ENCODE results near the gene SMARCA1.
"Not testable (repeated sequence)": the region's sequence is repeated elsewhere in the genome, so short reads cannot be mapped to it uniquely, and the experiment has no call there.

The SMARCA1 gene

GRCh38 chrX:129561453-129561852 is 38.2 kb upstream of the SMARCA1 start:
- DNase-seq (ENCODE audit: low read depth, low spot score) = no peak
- Histone ChIP-seq H3K36me3 (ENCODE audit: insufficient read depth, insufficient read length, low read length) (peaks cover 32% of the 10 kb centered on the region), H3K9ac (ENCODE audit: insufficient read length, low read depth) (no peak overlapping the region), H3K4me1 (ENCODE audit: insufficient read depth, insufficient read length) (no peaks in the 10 kb centered on the region), H3K4me3 (ENCODE audit: insufficient read length, low read depth) (no peak overlapping the region), H3K9me3 (ENCODE audit: insufficient read depth, low read length) (no peaks in the 10 kb centered on the region), H3K27me3 (ENCODE audit: insufficient read depth, insufficient read length) (no peaks in the 10 kb centered on the region)
- TF ChIP-seq SUZ12 (IDR thresholded peaks at IDR 0.05; ENCODE audit: extremely low read depth, insufficient read depth, insufficient read length) (no peak), ZNF274 (IDR thresholded peaks at IDR 0.05; ENCODE audit: low read depth, low read length) (no peak), YY1 (IDR thresholded peaks at IDR 0.05; ENCODE audit: insufficient read depth, insufficient read length) (no peak)

GRCh38 chrX:129559783-129560182 is 36.5 kb upstream of the SMARCA1 start:
- TF ChIP-seq YY1 (IDR thresholded peaks at IDR 0.05; ENCODE audit: insufficient read depth, insufficient read length) (no peak), ZNF274 (IDR thresholded peaks at IDR 0.05; ENCODE audit: low read depth, low read length) (no peak), SUZ12 (IDR thresholded peaks at IDR 0.05; ENCODE audit: extremely low read depth, insufficient read depth, insufficient read length) (no peak)
- no peak for DNase-seq (ENCODE audit: low read depth, low spot score)
- H3K4me1 ChIP-seq (ENCODE audit: insufficient read depth, insufficient read length) = no peaks in the 10 kb centered on the region
- H3K27me3 ChIP-seq (ENCODE audit: insufficient read depth, insufficient read length) = no peaks in the 10 kb centered on the region
- H3K9ac ChIP-seq (ENCODE audit: insufficient read length, low read depth) = no peak overlapping the region
- H3K36me3 ChIP-seq (ENCODE audit: insufficient read depth, insufficient read length, low read length) = peaks cover 29% of the 10 kb centered on the region
- no peaks in the 10 kb centered on the region for H3K9me3 ChIP-seq (ENCODE audit: insufficient read depth, low read length)
- no peak overlapping the region for H3K4me3 ChIP-seq (ENCODE audit: insufficient read length, low read depth)

GRCh38 chrX:129557844-129558480 is 34.7 kb upstream of the SMARCA1 start:
- Histone ChIP-seq H3K4me3 (ENCODE audit: insufficient read length, low read depth) (no peak overlapping the region), H3K9me3 (ENCODE audit: insufficient read depth, low read length) (no peaks in the 10 kb centered on the region), H3K36me3 (ENCODE audit: insufficient read depth, insufficient read length, low read length) (peaks cover 27% of the 10 kb centered on the region), H3K27me3 (ENCODE audit: insufficient read depth, insufficient read length) (no peaks in the 10 kb centered on the region), H3K4me1 (ENCODE audit: insufficient read depth, insufficient read length) (no peaks in the 10 kb centered on the region), H3K9ac (ENCODE audit: insufficient read length, low read depth) (no peak overlapping the region)
- DNase-seq (ENCODE audit: low read depth, low spot score) = no peak
- TF ChIP-seq SUZ12 (IDR thresholded peaks at IDR 0.05; ENCODE audit: extremely low read depth, insufficient read depth, insufficient read length) = no peak
- no peak for TF ChIP-seq YY1 (IDR thresholded peaks at IDR 0.05; ENCODE audit: insufficient read depth, insufficient read length)
- no peak for TF ChIP-seq ZNF274 (IDR thresholded peaks at IDR 0.05; ENCODE audit: low read depth, low read length)

- H3K9ac ChIP-seq (ENCODE audit: insufficient read length, low read depth) = no peak overlapping the region
- peaks cover 17% of the 10 kb centered on the region for H3K36me3 ChIP-seq (ENCODE audit: insufficient read depth, insufficient read length, low read length)
- TF ChIP-seq ZNF274 (IDR thresholded peaks at IDR 0.05; ENCODE audit: low read depth, low read length) = no peak
- TF ChIP-seq YY1 (IDR thresholded peaks at IDR 0.05; ENCODE audit: insufficient read depth, insufficient read length) = no peak
- no peak for TF ChIP-seq SUZ12 (IDR thresholded peaks at IDR 0.05; ENCODE audit: extremely low read depth, insufficient read depth, insufficient read length)
- DNase-seq (ENCODE audit: low read depth, low spot score) = no peak
- H3K9me3 ChIP-seq (ENCODE audit: insufficient read depth, low read length) = no peaks in the 10 kb centered on the region
- no peaks in the 10 kb centered on the region for H3K4me1 ChIP-seq (ENCODE audit: insufficient read depth, insufficient read length)
- H3K27me3 ChIP-seq (ENCODE audit: insufficient read depth, insufficient read length) = no peaks in the 10 kb centered on the region
- no peak overlapping the region for H3K4me3 ChIP-seq (ENCODE audit: insufficient read length, low read depth)
Measured at GRCh38 chrX:129556806-129557315, 33.6 kb upstream of the SMARCA1 start.

- H3K4me3 ChIP-seq (ENCODE audit: insufficient read length, low read depth); H3K27me3 ChIP-seq (ENCODE audit: insufficient read depth, insufficient read length); DNase-seq (ENCODE audit: low read depth, low spot score); H3K4me1 ChIP-seq (ENCODE audit: insufficient read depth, insufficient read length); H3K9ac ChIP-seq (ENCODE audit: insufficient read length, low read depth); H3K9me3 ChIP-seq (ENCODE audit: insufficient read depth, low read length): not testable (repeated sequence)
- peaks cover 12% of the 10 kb centered on the region for H3K36me3 ChIP-seq (ENCODE audit: insufficient read depth, insufficient read length, low read length)
Measured at GRCh38 chrX:129554816-129555215, 31.5 kb upstream of the SMARCA1 start.

- Histone ChIP-seq H3K4me1 (ENCODE audit: insufficient read depth, insufficient read length) (no peaks in the 10 kb centered on the region), H3K9me3 (ENCODE audit: insufficient read depth, low read length) (no peaks in the 10 kb centered on the region), H3K36me3 (ENCODE audit: insufficient read depth, insufficient read length, low read length) (peaks cover 7% of the 10 kb centered on the region), H3K27me3 (ENCODE audit: insufficient read depth, insufficient read length) (no peaks in the 10 kb centered on the region), H3K4me3 (ENCODE audit: insufficient read length, low read depth) (no peak overlapping the region), H3K9ac (ENCODE audit: insufficient read length, low read depth) (no peak overlapping the region)
- no peak for TF ChIP-seq YY1 (IDR thresholded peaks at IDR 0.05; ENCODE audit: insufficient read depth, insufficient read length)
- TF ChIP-seq ZNF274 (IDR thresholded peaks at IDR 0.05; ENCODE audit: low read depth, low read length) = no peak
- TF ChIP-seq SUZ12 (IDR thresholded peaks at IDR 0.05; ENCODE audit: extremely low read depth, insufficient read depth, insufficient read length) = no peak
- no peak for DNase-seq (ENCODE audit: low read depth, low spot score)
Measured at GRCh38 chrX:129553619-129554288, 30.5 kb upstream of the SMARCA1 start.

GRCh38 chrX:129549124-129549523 is 25.8 kb upstream of the SMARCA1 start:
- no peak for DNase-seq (ENCODE audit: low read depth, low spot score)
- H3K4me3 ChIP-seq (ENCODE audit: insufficient read length, low read depth) = no peak overlapping the region
- H3K36me3 ChIP-seq (ENCODE audit: insufficient read depth, insufficient read length, low read length) = peaks cover 14% of the 10 kb centered on the region
- no peak for TF ChIP-seq ZNF274 (IDR thresholded peaks at IDR 0.05; ENCODE audit: low read depth, low read length)
- TF ChIP-seq SUZ12 (IDR thresholded peaks at IDR 0.05; ENCODE audit: extremely low read depth, insufficient read depth, insufficient read length) = no peak
- TF ChIP-seq YY1 (IDR thresholded peaks at IDR 0.05; ENCODE audit: insufficient read depth, insufficient read length) = no peak
- no peaks in the 10 kb centered on the region for H3K27me3 ChIP-seq (ENCODE audit: insufficient read depth, insufficient read length)
- no peaks in the 10 kb centered on the region for H3K9me3 ChIP-seq (ENCODE audit: insufficient read depth, low read length)
- H3K4me1 ChIP-seq (ENCODE audit: insufficient read depth, insufficient read length) = no peaks in the 10 kb centered on the region
- no peak overlapping the region for H3K9ac ChIP-seq (ENCODE audit: insufficient read length, low read depth)

Measured in NT2/D1 (cell line).